NCI-H82 (cell line): ENCODE results near the gene ATOH8.

Experiments used
- DNase-seq: peaks from one replicate; lab custom pipeline; 2025; lab: John Stamatoyannopoulos, UW

ATOH8 gene

GRCh38 chr2:85787282-85787980, 33.6 kb downstream of the ATOH8 start:
- no peak for DNase-seq

- DNase-seq: no peak
Observed at GRCh38 chr2:85787981-85788340, 34.2 kb downstream of the ATOH8 start.

- DNase-seq: no peak
Observed at GRCh38 chr2:85788603-85789002, 34.8 kb downstream of the ATOH8 start.

- no peak for DNase-seq
Observed at GRCh38 chr2:85789271-85789670, 35.5 kb downstream of the ATOH8 start.

GRCh38 chr2:85790032-85790431, 36.2 kb downstream of the ATOH8 start:
- no peak for DNase-seq

- no peak for DNase-seq
Observed at GRCh38 chr2:85790499-85791188, 36.9 kb downstream of the ATOH8 start.

GRCh38 chr2:85791704-85792565, 38.1 kb downstream of the ATOH8 start:
- DNase-seq: no peak

GRCh38 chr2:85792783-85793441, 39.1 kb downstream of the ATOH8 start:
- DNase-seq: peak; percentile 85

- DNase-seq: peak; percentile 59
Observed at GRCh38 chr2:85793584-85793983, 39.8 kb downstream of the ATOH8 start.

GRCh38 chr2:85794038-85794441, 40.2 kb downstream of the ATOH8 start:
- no peak for DNase-seq

- DNase-seq: peak; percentile 66
Observed at GRCh38 chr2:85794491-85795121, 40.8 kb downstream of the ATOH8 start.

GRCh38 chr2:85795331-85796045, 41.7 kb downstream of the ATOH8 start:
- DNase-seq: no peak

GRCh38 chr2:85796046-85796340, 42.2 kb downstream of the ATOH8 start:
- no peak for DNase-seq

- DNase-seq: no peak
Observed at GRCh38 chr2:85796341-85797262, 42.8 kb downstream of the ATOH8 start.

- no peak for DNase-seq
Observed at GRCh38 chr2:85797263-85797660, 43.5 kb downstream of the ATOH8 start.

GRCh38 chr2:85797921-85798320, 44.1 kb downstream of the ATOH8 start:
- DNase-seq: peak; percentile 72

- DNase-seq: no peak
Observed at GRCh38 chr2:85799215-85799956, 45.6 kb downstream of the ATOH8 start.

- DNase-seq: no peak
Observed at GRCh38 chr2:85800586-85800985, 46.8 kb downstream of the ATOH8 start.

GRCh38 chr2:85801871-85802270, 48.1 kb downstream of the ATOH8 start:
- DNase-seq: no peak
